HG02981 (cell line): ENCODE results near the gene SYT7.

Source experiments
- ATAC-seq: cut with Tn5 transposase; IDR thresholded peaks from one replicate; pipeline ENCODE4 v1.9.1; 2021; ENCODE audit warnings: mild to moderate bottlenecking, moderate library complexity; ENCODE audit not compliant: unreplicated experiment

The SYT7 gene

GRCh38 chr11:61539831-61540357 lies 41.0 kb downstream of the SYT7 start:
- ATAC-seq = no peak

DNA sequence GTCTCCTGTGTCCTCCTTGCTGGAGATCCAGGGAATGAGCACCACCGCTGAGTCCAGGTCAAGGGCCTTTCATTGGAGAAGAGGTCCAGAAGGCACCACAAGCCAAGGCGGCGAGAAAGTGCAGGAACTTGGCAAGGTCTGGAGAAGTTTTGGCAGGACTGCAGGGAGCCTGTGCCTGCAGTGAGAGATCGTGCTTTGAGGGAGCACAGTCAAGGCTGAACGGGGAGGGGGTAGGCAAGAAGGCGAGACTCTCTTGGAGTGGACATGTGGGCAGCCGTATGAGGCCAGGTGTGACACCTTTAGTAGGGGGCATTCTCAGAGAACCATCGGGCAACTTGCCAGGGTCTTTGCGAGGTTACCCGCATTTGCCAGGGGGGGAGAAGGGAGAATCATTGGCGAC lies 41.9 kb downstream of the SYT7 start:
- ATAC-seq = no peak

GRCh38 chr11:61538636-61538961 lies 42.3 kb downstream of the SYT7 start:
- no peak for ATAC-seq

- no peak for ATAC-seq
Measured at GRCh38 chr11:61537326-61537725, 43.5 kb downstream of the SYT7 start.

- no peak for ATAC-seq
Measured at GRCh38 chr11:61536676-61537270, 44.1 kb downstream of the SYT7 start.

- ATAC-seq = no peak
Measured at GRCh38 chr11:61535998-61536675, 44.7 kb downstream of the SYT7 start.

DNA sequence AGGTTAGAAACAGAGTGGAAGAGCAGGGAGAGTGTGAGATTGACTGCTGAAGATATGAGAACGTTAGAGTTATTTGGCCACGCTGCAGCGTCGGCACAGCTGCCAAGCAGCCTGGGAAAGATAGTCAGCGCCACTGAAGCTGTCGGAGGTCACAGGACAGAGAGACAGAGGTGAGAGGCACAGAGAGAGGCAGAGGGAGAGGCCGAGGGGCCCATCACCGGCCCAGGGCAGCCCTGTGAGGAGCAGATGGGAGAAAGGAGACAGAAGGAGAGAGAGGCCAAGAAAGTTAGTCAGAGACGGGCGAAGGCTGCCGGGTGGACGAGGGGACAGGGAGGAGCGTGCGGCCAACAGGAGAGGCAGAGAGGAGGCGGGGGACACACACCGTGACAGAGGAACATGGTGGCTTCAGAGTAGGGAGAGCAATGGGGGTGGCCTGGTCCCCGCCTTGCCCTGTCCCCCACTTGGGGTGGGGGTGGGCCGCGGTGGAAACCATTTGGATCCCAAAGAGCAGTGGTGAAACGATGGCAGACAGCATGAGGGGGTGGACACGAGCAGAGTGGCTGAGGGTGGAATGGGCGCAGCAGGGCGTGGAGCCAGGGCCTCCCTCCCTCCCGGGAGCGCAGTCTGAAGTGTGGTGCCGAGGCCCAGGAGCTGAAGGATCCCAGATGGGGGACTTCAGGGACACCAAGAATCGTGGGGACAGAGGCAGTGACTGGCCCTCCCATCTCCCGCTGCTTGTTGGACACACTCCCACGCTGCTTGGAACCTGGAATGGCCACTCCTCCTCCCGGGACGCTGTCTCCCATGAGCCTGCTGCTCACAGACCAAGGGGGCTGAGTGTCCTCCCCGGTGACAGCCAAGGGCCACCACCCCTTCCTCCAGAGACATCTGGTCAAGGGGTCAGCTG lies 45.7 kb downstream of the SYT7 start:
- ATAC-seq = no peak

- ATAC-seq = no peak
Measured at GRCh38 chr11:61534025-61534932, 46.6 kb downstream of the SYT7 start.

- ATAC-seq = no peak
Measured at GRCh38 chr11:61533401-61533800, 47.5 kb downstream of the SYT7 start.

- ATAC-seq = no peak
Measured at GRCh38 chr11:61533039-61533375, 47.9 kb downstream of the SYT7 start.

DNA sequence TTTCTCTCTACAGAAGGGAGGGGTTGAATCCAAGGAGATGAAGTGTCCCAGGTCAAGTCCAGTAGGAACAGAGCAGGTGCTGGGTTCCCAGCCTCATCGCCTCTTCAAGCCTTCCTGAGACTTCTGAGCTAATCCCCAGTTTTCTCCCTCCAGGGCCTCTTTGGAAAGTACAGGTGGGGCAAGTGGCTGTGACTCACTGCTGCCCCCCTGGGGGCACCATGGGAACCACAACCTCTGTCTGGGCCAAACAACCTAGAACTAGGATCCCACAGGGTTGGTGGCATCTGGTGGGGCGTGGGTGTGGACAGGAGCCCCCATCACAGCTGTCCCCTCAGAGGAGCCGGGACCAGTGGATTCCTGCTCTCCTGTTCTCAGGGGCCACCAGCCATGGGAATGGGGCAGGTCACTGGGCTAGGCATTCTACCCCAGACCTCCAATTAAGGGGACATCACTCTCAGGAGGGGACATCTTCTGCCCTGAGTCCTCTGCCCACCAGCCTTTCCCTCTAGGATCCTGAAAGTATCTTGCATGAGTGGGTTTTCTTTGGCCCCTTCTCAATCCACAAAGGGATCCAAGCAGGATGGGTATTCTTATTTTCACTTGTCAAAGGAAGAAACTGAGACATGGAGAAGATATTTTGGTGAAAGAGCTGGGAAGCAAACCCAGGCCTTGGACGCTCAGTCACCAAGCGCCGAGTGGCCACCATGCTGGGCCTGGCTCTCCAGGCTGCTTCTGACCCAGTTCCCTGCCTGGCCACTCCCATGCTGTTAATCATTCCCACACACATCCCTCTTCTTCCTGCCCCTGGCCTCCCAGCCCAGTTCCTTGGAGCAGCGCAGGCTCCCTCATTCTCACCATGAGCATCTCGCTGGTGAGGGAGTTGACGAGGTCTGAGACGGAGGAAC lies 48.5 kb downstream of the SYT7 start:
- ATAC-seq = no peak

- no peak for ATAC-seq
Measured at GRCh38 chr11:61531044-61531443, 49.8 kb downstream of the SYT7 start.

DNA sequence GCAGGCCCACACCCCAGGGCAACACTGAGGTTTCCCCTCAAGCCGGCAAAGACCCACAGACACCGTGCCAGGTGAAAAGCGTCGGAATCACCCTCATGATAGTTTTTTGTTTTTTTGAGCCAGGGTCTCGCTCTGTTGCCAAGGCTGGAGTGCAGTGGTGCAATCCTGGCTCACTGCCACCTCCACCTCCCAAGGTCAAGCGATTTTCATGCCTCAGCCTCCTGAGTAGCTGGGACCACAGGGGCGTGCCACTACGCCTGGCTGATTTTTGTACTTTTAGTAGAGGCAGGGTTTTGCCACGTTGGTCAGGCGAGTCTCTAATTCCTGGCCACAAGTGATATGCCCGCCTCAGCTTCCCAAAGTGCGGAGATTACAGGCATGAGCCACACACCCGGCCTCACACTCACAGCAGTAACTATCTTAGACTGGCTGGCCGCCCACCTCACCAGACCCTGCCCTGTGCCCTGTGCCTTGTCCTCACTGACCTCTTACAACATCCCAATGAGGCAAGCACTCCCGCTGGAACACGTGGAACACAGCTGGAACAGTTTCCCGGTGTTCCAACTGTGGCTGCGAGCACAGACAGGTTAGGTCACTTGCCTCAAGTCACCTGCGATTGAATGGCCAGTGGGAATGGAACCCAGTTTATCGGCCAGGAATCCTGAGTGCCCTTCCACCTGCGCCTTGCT lies 51.2 kb downstream of the SYT7 start:
- no peak for ATAC-seq

DNA sequence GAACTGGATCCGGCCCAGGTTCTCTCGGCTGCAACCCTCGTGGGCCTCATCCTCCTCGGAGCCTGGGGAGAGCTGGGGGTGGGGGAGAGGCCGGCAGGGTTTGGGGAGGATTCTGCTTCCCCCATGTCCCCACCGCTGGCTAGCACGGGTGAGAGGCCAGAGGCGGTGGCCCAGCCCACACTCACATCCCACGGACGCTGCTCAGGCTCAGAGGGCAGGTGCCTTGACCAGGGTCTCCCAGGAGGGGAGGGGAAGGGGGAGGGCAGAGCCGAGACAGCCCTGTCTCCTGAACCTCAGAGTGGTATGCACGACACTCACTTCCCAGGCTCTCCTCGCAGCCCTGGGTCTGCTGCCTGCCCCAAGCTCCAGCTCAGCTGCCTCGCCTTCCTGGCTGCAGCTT lies 52.8 kb downstream of the SYT7 start:
- ATAC-seq = no peak

GRCh38 chr11:61526956-61527731 lies 53.7 kb downstream of the SYT7 start:
- no peak for ATAC-seq

DNA sequence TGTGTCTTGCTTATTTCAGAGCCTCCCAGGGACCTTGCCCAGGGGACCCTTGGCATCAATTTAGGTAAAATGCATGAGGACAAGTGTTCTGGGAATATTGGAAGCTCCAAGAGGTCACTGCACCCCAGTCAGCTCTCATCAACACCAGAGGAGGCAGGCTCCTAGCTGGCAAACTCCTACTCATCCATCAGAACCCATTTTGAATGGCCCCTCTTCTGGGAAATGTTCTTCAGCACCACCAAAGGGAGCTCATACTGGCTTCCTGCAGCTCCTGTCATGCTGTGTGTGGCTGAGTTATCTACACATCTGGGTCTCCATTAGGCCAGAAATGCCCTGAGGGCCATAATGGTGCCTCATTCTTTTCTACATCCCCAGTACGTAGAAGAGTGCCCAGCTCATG lies 54.6 kb downstream of the SYT7 start:
- no peak for ATAC-seq

GRCh38 chr11:61524963-61525587 lies 55.8 kb downstream of the SYT7 start:
- ATAC-seq = no peak

- ATAC-seq = no peak
Measured at GRCh38 chr11:61524446-61524845, 56.4 kb downstream of the SYT7 start.
